H9 (cell line): Measurements from ENCODE around the gene CCDC154. TPM values are rescaled to one million over a fixed set of nuclear protein-coding genes. Genes with fewer than 3 reads are reported as not detected.

ENCODE experiments used
- DNase-seq: peaks from one replicate; pipeline ENCODE4 v3.0.0-alpha.2; 2017
- H2AFZ ChIP-seq: one replicate; pipeline ENCODE4 v1.6.1; 2013; ENCODE audit warnings: mild to moderate bottlenecking, low read length, control low read depth, moderate library complexity
- H2AK5ac ChIP-seq: 2 replicates; pipeline ENCODE4 v1.6.1; 2013; ENCODE audit warnings: low read length, control low read depth, mixed read lengths; ENCODE audit not compliant: insufficient read length
- H2BK120ac ChIP-seq: one replicate; pipeline ENCODE4 v1.6.1; 2013; ENCODE audit warnings: low read depth, mild to moderate bottlenecking, low read length, control low read depth, inconsistent platforms; ENCODE audit not compliant: poor library complexity, severe bottlenecking
- H2BK12ac ChIP-seq: 2 replicates; pipeline ENCODE4 v1.6.1; 2013; ENCODE audit warnings: low read length, control low read depth, mixed read lengths, low read depth; ENCODE audit not compliant: insufficient read length
- H2BK15ac ChIP-seq: 2 replicates; pipeline ENCODE4 v1.6.1; 2013; ENCODE audit warnings: low read depth, low read length, control low read depth
- H2BK20ac ChIP-seq: one replicate; pipeline ENCODE4 v1.6.1; 2013; ENCODE audit warnings: low read depth, mild to moderate bottlenecking, low read length, control low read depth, inconsistent platforms; ENCODE audit not compliant: poor library complexity, severe bottlenecking
- H2BK5ac ChIP-seq: 2 replicates; pipeline ENCODE4 v1.6.1; 2013; ENCODE audit warnings: low read length, control low read depth, mixed read lengths; ENCODE audit not compliant: insufficient read length
- H3K14ac ChIP-seq: 2 replicates; pipeline ENCODE4 v1.6.1; 2013; ENCODE audit warnings: low read length, control low read depth; ENCODE audit not compliant: insufficient read depth
- H3K18ac ChIP-seq: 2 replicates; pipeline ENCODE4 v1.6.1; 2013; ENCODE audit warnings: low read depth, mild to moderate bottlenecking, mixed read lengths, low read length, control low read depth; ENCODE audit not compliant: insufficient read length
- H3K23ac ChIP-seq: 2 replicates; pipeline ENCODE4 v1.6.1; 2013; ENCODE audit warnings: low read length, control low read depth, mixed read lengths, low read depth; ENCODE audit not compliant: insufficient read length
- H3K23me2 ChIP-seq: 2 replicates; pipeline ENCODE4 v1.6.1; 2013; ENCODE audit warnings: low read depth, mild to moderate bottlenecking, mixed read lengths, low read length, control low read depth; ENCODE audit not compliant: insufficient read length, poor library complexity, severe bottlenecking
- H3K27ac ChIP-seq: 2 replicates; pipeline ENCODE4 v1.5.1; 2013; ENCODE audit warnings: low read length, control low read depth, mixed read lengths, low read depth; ENCODE audit not compliant: insufficient read length
- H3K27me3 ChIP-seq: 2 replicates; pipeline ENCODE4 v1.6.1; 2013; ENCODE audit warnings: low read length, control low read depth, inconsistent platforms; ENCODE audit not compliant: insufficient read depth
- H3K4ac ChIP-seq: 2 replicates; pipeline ENCODE4 v1.6.1; 2013; ENCODE audit warnings: low read depth, mild to moderate bottlenecking, control low read depth, inconsistent platforms, low read length, moderate library complexity
- H3K4me1 ChIP-seq: 2 replicates; pipeline ENCODE4 v1.6.1; 2013; ENCODE audit warnings: low read length, control low read depth, inconsistent platforms; ENCODE audit not compliant: insufficient read depth
- H3K4me2 ChIP-seq: 2 replicates; pipeline ENCODE4 v1.6.1; 2013; ENCODE audit warnings: low read length, control low read depth, mixed read lengths; ENCODE audit not compliant: insufficient read length, insufficient read depth
- H3K56ac ChIP-seq: 2 replicates; pipeline ENCODE4 v1.6.1; 2013; ENCODE audit warnings: low read depth, mild to moderate bottlenecking, mixed read lengths, low read length, control low read depth; ENCODE audit not compliant: insufficient read length
- H3K79me1 ChIP-seq: 2 replicates; pipeline ENCODE4 v1.6.1; 2013; ENCODE audit warnings: low read depth, mild to moderate bottlenecking, moderate library complexity, low read length, control low read depth, inconsistent platforms; ENCODE audit not compliant: insufficient read depth, poor library complexity, severe bottlenecking
- H3K79me2 ChIP-seq: 2 replicates; pipeline ENCODE4 v1.6.1; 2013; ENCODE audit warnings: low read length, control low read depth, inconsistent platforms; ENCODE audit not compliant: insufficient read depth
- H3K9ac ChIP-seq: 2 replicates; pipeline ENCODE4 v1.6.1; 2013; ENCODE audit warnings: low read length, control low read depth, mixed read lengths; ENCODE audit not compliant: insufficient read length; ENCODE audit errors: extremely low read depth
- H3K9me3 ChIP-seq: one replicate; pipeline ENCODE4 v1.6.1; 2013; ENCODE audit warnings: low read depth, low read length, inconsistent platforms; ENCODE audit not compliant: control insufficient read depth
- H3T11ph ChIP-seq: one replicate; pipeline ENCODE4 v1.6.1; 2013; ENCODE audit warnings: mild to moderate bottlenecking, low read length, control low read depth, inconsistent platforms
- H4K20me1 ChIP-seq: one replicate; pipeline ENCODE4 v1.6.1; 2013; ENCODE audit not compliant: control insufficient read depth, insufficient read length, insufficient read depth
- H4K5ac ChIP-seq: 2 replicates; pipeline ENCODE4 v1.6.1; 2013; ENCODE audit warnings: low read depth, mild to moderate bottlenecking, mixed read lengths, low read length, control low read depth; ENCODE audit not compliant: insufficient read length
- H4K8ac ChIP-seq: replicated peaks from 2 replicates; pipeline ENCODE4 v1.6.1; 2013; ENCODE audit warnings: low read length, control low read depth, mixed read lengths, low read depth; ENCODE audit not compliant: insufficient read length
- H4K91ac ChIP-seq: 2 replicates; pipeline ENCODE4 v1.6.1; 2013; ENCODE audit warnings: low read depth, mild to moderate bottlenecking, moderate library complexity, mixed read lengths, low read length, control low read depth; ENCODE audit not compliant: insufficient read length
- H3K27ac Mint-ChIP-seq, 3 experiments: 2 replicates in 2 of 3; 3 replicates in 1 of 3; pipeline ENCODE4 v1.8.0; 2020 to 2021; ENCODE audit warnings: mixed read lengths in 3 of 3, mild to moderate bottlenecking in 1 of 3, moderate library complexity in 1 of 3
- H3K27me3 Mint-ChIP-seq: 2 replicates; pipeline ENCODE4 v1.8.0; 2021; ENCODE audit warnings: low read depth, mild to moderate bottlenecking, moderate library complexity, mixed read lengths
- H3K36me3 Mint-ChIP-seq, 3 experiments: 2 replicates in 2 of 3; 3 replicates in 1 of 3; pipeline ENCODE4 v1.8.0; 2020 to 2021; ENCODE audit warnings: low read depth in 3 of 3, mixed read lengths in 3 of 3; ENCODE audit not compliant: insufficient read depth in 1 of 3
- H3K4me1 Mint-ChIP-seq, 2 experiments: 2 replicates each; pipeline ENCODE4 v1.8.0; 2020; ENCODE audit warnings: mixed read lengths in 2 of 2
- H3K4me3 Mint-ChIP-seq, 2 experiments: 2 replicates in 1 of 2; 3 replicates in 1 of 2; pipeline ENCODE4 v1.8.0; 2020 to 2021; ENCODE audit warnings: mild to moderate bottlenecking in 2 of 2, mixed read lengths in 2 of 2, moderate library complexity in 1 of 2
- H3K9me3 Mint-ChIP-seq, 2 experiments: 2 replicates in 1 of 2; 3 replicates in 1 of 2; pipeline ENCODE4 v1.8.0; 2020; ENCODE audit warnings: mild to moderate bottlenecking in 2 of 2, mixed read lengths in 2 of 2, moderate library complexity in 1 of 2
- WGBS: extraction: QIAGEN DNeasy Blood & Tissue Kit; methylation state at CpG from one replicate; pipeline ENCODE4 v1.1.7; 2013; ENCODE audit warnings: missing lambda C conversion rate, low lambda C conversion rate, mixed read lengths; ENCODE audit not compliant: insufficient read length; ENCODE audit errors: extremely low coverage; 5-methylcytosine and 5-hydroxymethylcytosine counted together
- total RNA-seq: library from RNA; stranded (reverse); gene quantifications from 2 replicates; pipeline ENCODE4 v1.2.1, GENCODE V29; 2021
- TF ChIP-seq, protein P1 (sequence below): fragments of 200-600 bp; sonication (generic); conservative IDR thresholded peaks from 3 replicates; pipeline ENCODE4 v1.8.0; 2021; ENCODE audit warnings: antibody characterized with exemption, mild to moderate bottlenecking

Gene CCDC154
- total RNA-seq, 1 experiment from 2014 or later, result 1.3 TPM

DNA sequence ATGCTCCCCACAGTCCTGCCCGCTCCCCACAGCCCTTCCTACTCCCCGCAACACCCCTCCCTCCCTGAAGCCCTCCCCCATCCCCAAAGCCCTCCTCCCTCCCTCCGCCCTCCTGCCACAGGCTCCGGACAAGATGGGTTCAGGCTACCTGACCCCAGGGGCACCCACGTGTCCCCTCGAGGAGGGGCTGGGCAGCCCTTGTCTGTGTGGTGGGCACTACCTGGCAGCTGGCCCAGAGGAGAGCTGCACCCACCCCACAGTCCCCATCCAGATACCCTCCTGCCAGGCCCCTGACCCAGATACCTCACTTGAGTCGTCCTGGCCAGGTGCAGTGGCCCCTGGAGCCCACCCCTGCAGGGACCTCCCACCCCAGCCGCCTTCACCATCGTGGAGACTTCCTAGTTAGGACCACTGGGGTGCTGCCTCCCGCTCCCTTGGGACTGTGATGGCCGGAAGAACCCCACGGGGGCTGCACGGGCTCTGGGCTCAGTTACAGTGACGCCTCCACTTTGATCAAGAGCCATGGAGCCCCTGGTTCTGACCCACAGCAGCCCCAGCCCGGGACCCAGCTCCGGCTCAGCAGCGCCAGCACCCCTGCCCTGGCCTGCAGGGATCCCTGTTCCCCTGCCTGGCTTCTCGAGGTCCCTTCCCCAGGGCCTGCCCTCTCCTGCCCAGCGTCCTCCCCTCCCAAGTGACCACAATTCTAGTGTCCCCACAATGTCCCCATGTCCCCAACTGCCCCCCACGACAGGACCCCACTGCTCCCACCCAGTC lies 12.7 kb downstream of the CCDC154 start:
- no peak overlapping the region for H2AFZ ChIP-seq
- H3K4ac ChIP-seq, result no peak overlapping the region
- no peak overlapping the region for H2BK120ac ChIP-seq
- no peak overlapping the region for H2AK5ac ChIP-seq
- no peak overlapping the region for H3K14ac ChIP-seq
- no peaks in the 10 kb centered on the region for H4K20me1 ChIP-seq
- no peak overlapping the region for H3K27ac ChIP-seq
- TF ChIP-seq, protein P1, sequence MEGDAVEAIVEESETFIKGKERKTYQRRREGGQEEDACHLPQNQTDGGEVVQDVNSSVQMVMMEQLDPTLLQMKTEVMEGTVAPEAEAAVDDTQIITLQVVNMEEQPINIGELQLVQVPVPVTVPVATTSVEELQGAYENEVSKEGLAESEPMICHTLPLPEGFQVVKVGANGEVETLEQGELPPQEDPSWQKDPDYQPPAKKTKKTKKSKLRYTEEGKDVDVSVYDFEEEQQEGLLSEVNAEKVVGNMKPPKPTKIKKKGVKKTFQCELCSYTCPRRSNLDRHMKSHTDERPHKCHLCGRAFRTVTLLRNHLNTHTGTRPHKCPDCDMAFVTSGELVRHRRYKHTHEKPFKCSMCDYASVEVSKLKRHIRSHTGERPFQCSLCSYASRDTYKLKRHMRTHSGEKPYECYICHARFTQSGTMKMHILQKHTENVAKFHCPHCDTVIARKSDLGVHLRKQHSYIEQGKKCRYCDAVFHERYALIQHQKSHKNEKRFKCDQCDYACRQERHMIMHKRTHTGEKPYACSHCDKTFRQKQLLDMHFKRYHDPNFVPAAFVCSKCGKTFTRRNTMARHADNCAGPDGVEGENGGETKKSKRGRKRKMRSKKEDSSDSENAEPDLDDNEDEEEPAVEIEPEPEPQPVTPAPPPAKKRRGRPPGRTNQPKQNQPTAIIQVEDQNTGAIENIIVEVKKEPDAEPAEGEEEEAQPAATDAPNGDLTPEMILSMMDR, result no peak
- no peak overlapping the region for H4K91ac ChIP-seq
- H3K56ac ChIP-seq, result no peak overlapping the region
- H3K79me1 ChIP-seq, result no peaks in the 10 kb centered on the region
- H3K4me1 ChIP-seq, result no peaks in the 10 kb centered on the region
- H2BK20ac ChIP-seq, result no peak overlapping the region
- no peaks in the 10 kb centered on the region; the same call in 1 of the 2 replicates for H3K27me3 Mint-ChIP-seq
- no peaks in the 10 kb centered on the region for H3K36me3 Mint-ChIP-seq
- no peaks in the 10 kb centered on the region for H3K79me2 ChIP-seq
- H3K4me3 Mint-ChIP-seq, result no peak overlapping the region
- no peaks in the 10 kb centered on the region; a peak in 2 of 4 replicates for H3K4me1 Mint-ChIP-seq
- H2BK12ac ChIP-seq, result no peak overlapping the region
- no peak overlapping the region for H3K18ac ChIP-seq
- no peak overlapping the region for H2BK5ac ChIP-seq
- H4K8ac ChIP-seq, result no peak overlapping the region
- H3K9me3 ChIP-seq, result no peaks in the 10 kb centered on the region
- no peaks in the 10 kb centered on the region for H3K9me3 Mint-ChIP-seq
- H3K27me3 ChIP-seq, result no peaks in the 10 kb centered on the region
- DNase-seq, result no peak
- H3T11ph ChIP-seq, result no peak overlapping the region
- no peak overlapping the region for H3K4me2 ChIP-seq
- no peak overlapping the region for H2BK15ac ChIP-seq
- WGBS, result no CpG with 5 or more reads among the region's 20 CpGs
- H4K5ac ChIP-seq, result no peak overlapping the region
- no peak overlapping the region for H3K23ac ChIP-seq
- no peak overlapping the region for H3K9ac ChIP-seq
- no peaks in the 10 kb centered on the region for H3K23me2 ChIP-seq
- no peak overlapping the region for H3K27ac Mint-ChIP-seq
